Neural cell (in vitro differentiated cells): Measurements from ENCODE around the gene SLC27A6. TPM values are rescaled to one million over a fixed set of nuclear protein-coding genes. Genes with fewer than 3 reads are reported as not detected.

Experiments
- H2AFZ ChIP-seq: fragments of 200-600, 300-800 bp; sonication (generic), shearing (Covaris generic); 2 replicates; pipeline ENCODE4 v1.6.0; 2014; ENCODE audit warnings: low read depth, mild to moderate bottlenecking, antibody characterized with exemption, low read length, moderate library complexity
- H3F3A ChIP-seq: fragments of 200-600 bp; shearing (Covaris generic); 2 replicates; pipeline ENCODE4 v1.6.1; 2016; ENCODE audit warnings: mild to moderate bottlenecking, moderate library complexity, mixed read lengths, antibody characterized with exemption, low read length; ENCODE audit not compliant: insufficient read depth, poor library complexity, severe bottlenecking
- H3K27ac ChIP-seq: fragments of 200-600, 300-800 bp; sonication (generic), shearing (Covaris generic); 2 replicates; pipeline ENCODE4 v1.5.1; 2014; ENCODE audit warnings: mild to moderate bottlenecking, low read length, moderate library complexity
- H3K27me3 ChIP-seq: fragments of 300-800, 200-600 bp; sonication (generic), shearing (Covaris generic); 2 replicates; pipeline ENCODE4 v1.6.0; 2014; ENCODE audit warnings: mild to moderate bottlenecking, low read depth, low read length, moderate library complexity; ENCODE audit not compliant: insufficient read depth
- H3K36me3 ChIP-seq: fragments of 300-800, 200-600 bp; sonication (generic), shearing (Covaris generic); 2 replicates; pipeline ENCODE4 v1.5.1; 2014; ENCODE audit warnings: mild to moderate bottlenecking, antibody characterized with exemption, low read length, moderate library complexity; ENCODE audit not compliant: insufficient read depth
- H3K4me2 ChIP-seq: fragments of 300-800, 200-600 bp; sonication (generic), shearing (Covaris generic); 2 replicates; pipeline ENCODE4 v1.6.0; 2014; ENCODE audit warnings: mild to moderate bottlenecking, low read length
- H3K4me3 ChIP-seq: fragments of 300-800, 200-600 bp; sonication (generic), shearing (Covaris generic); 2 replicates; pipeline ENCODE4 v1.5.1; 2014; ENCODE audit warnings: mild to moderate bottlenecking, low read length, moderate library complexity
- H3K79me2 ChIP-seq: fragments of 200-600 bp; shearing (Covaris generic); replicated peaks from 2 replicates; pipeline ENCODE4 v1.6.0; 2014; ENCODE audit warnings: mild to moderate bottlenecking, low read length, moderate library complexity; ENCODE audit not compliant: insufficient read depth
- H3K9ac ChIP-seq: fragments of 300-800, 200-600 bp; sonication (generic), shearing (Covaris generic); 2 replicates; pipeline ENCODE4 v1.6.1; 2016; ENCODE audit warnings: mild to moderate bottlenecking, low read length, mixed read lengths
- H3K9me2 ChIP-seq: fragments of 200-600 bp; shearing (Covaris generic); 2 replicates; pipeline ENCODE4 v1.6.1; 2016; ENCODE audit warnings: mild to moderate bottlenecking, low read length, mixed read lengths; ENCODE audit not compliant: insufficient read depth
- H3K9me3 ChIP-seq: fragments of 200-600, 300-800 bp; sonication (generic), shearing (Covaris generic); 2 replicates; pipeline ENCODE4 v1.6.1; 2016; ENCODE audit warnings: mild to moderate bottlenecking, mixed run types, low read length, moderate library complexity, mixed read lengths
- H4K20me1 ChIP-seq: fragments of 200-600 bp; shearing (Covaris generic); 2 replicates; pipeline ENCODE4 v1.6.1; 2016; ENCODE audit warnings: mild to moderate bottlenecking, mixed run types; ENCODE audit not compliant: insufficient read depth
- CTCF ChIP-seq: fragments of 450-650 bp; IDR thresholded peaks from 2 replicates; pipeline ENCODE4 v1.5.1; 2014; ENCODE audit warnings: antibody characterized with exemption, mild to moderate bottlenecking, moderate library complexity; ENCODE audit not compliant: poor library complexity, severe bottlenecking
- EP300 ChIP-seq: fragments of 450-650 bp; conservative IDR thresholded peaks from 2 replicates; pipeline ENCODE4 v1.6.1; 2014; ENCODE audit warnings: antibody characterized with exemption, mild to moderate bottlenecking, moderate library complexity; ENCODE audit not compliant: poor library complexity, severe bottlenecking
- EZH2 ChIP-seq: fragments of 200-600, 300-800 bp; shearing (Covaris generic), sonication (generic); IDR thresholded peaks from 2 replicates; pipeline ENCODE4 v1.6.1; 2014; ENCODE audit warnings: antibody characterized with exemption, low read length, borderline replicate concordance, mild to moderate bottlenecking; ENCODE audit not compliant: insufficient read depth, poor library complexity, severe bottlenecking
- MXI1 ChIP-seq: fragments of 450-650 bp; conservative IDR thresholded peaks from 2 replicates; pipeline ENCODE4 v1.6.1; 2014; ENCODE audit warnings: antibody characterized with exemption, mild to moderate bottlenecking; ENCODE audit not compliant: poor library complexity, severe bottlenecking
- POLR2AphosphoS5 ChIP-seq: IDR thresholded peaks from 2 replicates; pipeline ENCODE4 v1.6.1; 2012
- RAD21 ChIP-seq: fragments of 450-650 bp; conservative IDR thresholded peaks from 2 replicates; pipeline ENCODE4 v1.6.1; 2014; ENCODE audit warnings: antibody characterized with exemption, mild to moderate bottlenecking, moderate library complexity
- REST ChIP-seq: IDR thresholded peaks from 2 replicates; pipeline ENCODE4 v1.6.1; 2012; ENCODE audit warnings: borderline replicate concordance
- SMC3 ChIP-seq: fragments of 450-650 bp; conservative IDR thresholded peaks from 2 replicates; pipeline ENCODE4 v1.6.1; 2014; ENCODE audit warnings: antibody characterized with exemption, mild to moderate bottlenecking, moderate library complexity; ENCODE audit not compliant: poor library complexity
- TAF1 ChIP-seq: IDR thresholded peaks from 2 replicates; pipeline ENCODE4 v1.6.1; 2012; ENCODE audit warnings: low read depth
- polyA plus RNA-seq: library from polyadenylated mRNA; depleted of rRNA; stranded (reverse); fragments of >200 nt; gene quantifications from 2 replicates; pipeline ENCODE4 v1.2.3, GENCODE V29; 2014

Gene SLC27A6
- polyA plus RNA-seq, 1 donor from 2014 or later, result 0.37 TPM

DNA sequence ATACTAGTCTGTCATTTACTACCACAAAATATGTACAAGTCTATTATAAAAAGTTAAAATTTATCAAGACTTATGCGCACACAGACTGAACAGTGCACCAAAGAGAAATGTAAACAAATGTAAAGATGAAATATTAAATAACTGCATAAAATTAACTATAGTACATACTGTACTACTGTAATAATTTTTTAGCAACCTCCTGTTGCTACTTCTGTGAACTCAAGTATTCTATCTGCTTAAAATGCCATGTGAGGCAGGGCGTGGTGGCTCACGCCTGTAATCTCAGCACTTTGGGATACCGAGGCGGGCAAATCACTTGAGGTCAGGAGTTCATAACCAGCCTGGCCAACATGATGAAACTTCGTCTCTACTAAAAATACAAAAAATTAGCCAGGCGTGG is 115.5 kb downstream of the SLC27A6 start:
- no peaks in the 10 kb centered on the region for H3K79me2 ChIP-seq
- no peaks in the 10 kb centered on the region for H3K9me2 ChIP-seq
- H4K20me1 ChIP-seq, result no peaks in the 10 kb centered on the region

More for the DNA sequence above, 115.5 kb downstream of the SLC27A6 start:
- Histone ChIP-seq H3K27ac (no peak overlapping the region), H3K4me2 (no peak overlapping the region), H3K4me3 (no peak overlapping the region), H3K36me3 (no peaks in the 10 kb centered on the region), H3K9ac (no peak overlapping the region), H2AFZ (no peak overlapping the region), H3K9me3 (no peaks in the 10 kb centered on the region), H3F3A (no peaks in the 10 kb centered on the region), H3K27me3 (no peaks in the 10 kb centered on the region)
- TF ChIP-seq EZH2 (no peak), POLR2AphosphoS5 (no peak), MXI1 (no peak), RAD21 (no peak), EP300 (no peak), CTCF (no peak), TAF1 (no peak), SMC3 (no peak), REST (no peak)
